NCI-H2107 (cell line): ENCODE results near the gene MLLT3.

Source experiments
- DNase-seq: peaks from one replicate; lab custom pipeline; 2025; lab: John Stamatoyannopoulos, UW

The MLLT3 gene

DNA sequence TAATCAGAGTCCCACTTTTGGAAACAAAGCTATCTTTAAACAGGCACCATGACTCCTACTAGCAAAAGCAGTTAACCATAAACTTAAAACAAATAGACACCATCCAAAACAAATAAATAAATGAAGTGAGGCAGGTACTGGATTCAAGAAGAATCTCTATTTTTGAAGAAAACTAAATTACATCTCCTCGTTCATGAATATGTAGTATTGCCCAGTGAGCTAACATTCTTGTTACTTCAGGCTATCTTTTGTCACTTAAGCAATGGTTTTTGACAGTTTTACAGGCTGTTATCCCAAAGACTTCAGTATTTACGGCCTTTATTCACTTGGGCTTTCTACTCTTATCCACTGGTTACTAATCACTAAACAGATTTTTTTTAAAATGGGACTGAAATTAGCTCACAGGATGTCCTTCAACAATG is 242.5 kb downstream of the MLLT3 start:
- DNase-seq = no peak

DNA sequence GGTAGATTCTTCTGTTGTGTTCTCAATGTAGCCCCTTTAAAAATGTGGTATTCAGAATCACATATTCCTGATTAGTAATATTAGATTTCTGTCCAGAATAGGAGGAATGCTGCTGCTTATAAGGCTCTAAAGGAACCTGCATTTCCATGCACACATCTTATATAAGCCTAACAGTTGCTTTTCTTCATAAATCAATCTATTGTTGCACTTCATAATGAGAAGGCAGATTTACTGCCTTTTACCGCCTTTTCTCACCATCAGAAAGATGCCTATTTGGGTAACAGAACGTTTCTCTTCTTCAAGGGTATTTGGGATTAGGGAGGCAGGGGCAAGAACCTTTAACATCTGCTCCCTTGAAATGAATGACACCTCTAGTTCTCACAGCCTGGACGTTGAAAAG is 243.4 kb downstream of the MLLT3 start:
- no peak for DNase-seq

DNA sequence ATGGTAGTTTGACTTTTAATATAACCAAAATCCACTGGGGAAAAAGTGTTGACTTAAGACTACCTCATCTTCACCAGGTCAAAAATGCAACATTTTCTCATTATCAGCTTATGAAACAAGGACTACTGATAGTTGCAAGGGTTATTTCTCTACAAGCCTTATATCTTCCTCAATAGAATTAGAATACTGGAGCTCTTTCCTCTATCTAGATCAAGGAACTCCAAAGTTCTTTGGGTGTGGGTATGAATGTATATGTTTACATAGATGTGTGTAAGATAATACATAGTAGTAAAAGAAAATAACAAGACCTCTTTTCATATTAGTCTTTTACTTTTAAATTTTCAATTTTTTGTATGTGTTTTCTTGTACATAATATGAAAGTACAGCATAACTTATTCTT is 244.5 kb downstream of the MLLT3 start:
- no peak for DNase-seq

DNA sequence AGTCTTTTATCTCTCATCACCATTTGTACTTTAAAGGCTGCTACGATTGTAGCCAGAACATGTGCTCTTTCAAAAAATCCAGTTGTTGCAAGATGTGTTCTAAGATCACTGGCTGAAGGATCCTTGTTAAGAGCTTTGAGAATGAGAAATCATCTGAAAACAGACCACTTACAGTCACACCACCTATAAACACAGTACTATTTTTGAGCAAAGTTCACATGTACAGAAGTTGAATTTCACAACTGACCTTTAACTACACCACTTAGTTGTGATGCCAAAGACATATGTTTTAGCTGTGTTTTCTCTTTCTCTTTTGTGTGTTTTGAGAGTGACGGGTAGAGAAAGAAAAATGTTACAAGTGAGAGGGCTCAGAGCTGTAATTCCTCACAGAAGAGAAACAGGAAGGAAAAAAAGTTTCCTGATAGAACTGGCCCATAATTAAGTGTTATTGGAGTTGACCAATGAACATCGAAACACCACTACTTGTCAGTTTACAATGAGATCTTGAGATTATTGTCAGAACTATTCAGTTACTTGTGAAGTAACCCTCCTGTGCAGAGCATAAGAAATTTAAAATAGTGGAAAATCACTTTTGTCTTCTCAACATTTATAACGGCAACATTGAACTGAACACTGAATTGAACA is 245.4 kb downstream of the MLLT3 start:
- DNase-seq = no peak

DNA sequence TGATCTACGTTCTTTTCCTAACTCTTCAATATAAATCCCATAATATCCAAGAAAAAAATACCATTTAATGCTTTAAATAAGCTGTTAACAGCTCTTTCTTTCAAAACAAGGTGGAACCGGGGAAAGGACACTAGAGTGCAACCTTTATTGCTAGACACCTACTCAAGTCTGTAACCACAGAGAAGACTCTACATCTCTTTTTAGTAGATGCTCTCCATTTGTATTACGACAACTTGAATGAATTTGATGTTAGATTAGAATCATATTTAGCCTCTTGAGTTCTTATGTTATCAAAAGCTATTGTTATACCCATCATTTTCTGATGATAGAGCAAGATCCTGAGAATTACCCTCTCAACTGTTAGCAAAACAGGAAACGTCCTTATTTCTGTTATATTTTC is 246.3 kb downstream of the MLLT3 start:
- no peak for DNase-seq

DNA sequence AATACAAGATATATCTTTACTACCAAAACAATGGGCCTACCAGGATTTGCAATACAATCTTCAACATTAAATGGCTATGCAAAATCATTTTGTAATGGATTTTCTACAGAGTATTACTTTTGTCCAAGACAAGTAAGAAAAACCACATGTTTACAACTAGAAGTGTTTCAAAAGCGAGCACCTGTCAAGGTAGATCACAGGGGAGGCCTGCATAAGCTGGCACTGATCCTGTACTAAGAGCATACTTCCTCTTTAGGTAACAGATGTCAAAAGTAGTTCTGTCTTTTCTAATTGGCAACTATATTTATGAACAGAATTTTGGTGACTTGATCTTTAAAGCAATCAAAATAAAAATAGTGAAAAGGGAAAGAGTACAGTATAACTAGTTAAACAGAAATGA is 249.0 kb downstream of the MLLT3 start:
- no peak for DNase-seq

DNA sequence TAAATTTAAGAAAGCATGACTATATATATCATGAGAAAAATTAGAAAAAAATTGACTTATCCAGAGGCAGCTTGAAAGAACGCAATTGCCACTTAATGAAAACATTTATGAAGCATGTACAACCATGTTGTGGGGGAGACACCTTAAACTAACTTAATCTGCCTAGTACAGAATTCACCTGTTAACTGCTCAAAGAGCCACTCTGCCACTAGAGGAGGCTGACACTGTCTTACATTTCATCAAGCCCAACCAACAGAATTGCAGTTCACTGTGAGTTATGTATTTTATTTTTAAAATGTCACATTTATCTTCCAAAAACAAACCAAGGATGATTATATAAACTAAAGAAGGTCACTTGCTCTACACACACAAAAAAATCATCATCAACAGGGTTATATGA is 252.9 kb downstream of the MLLT3 start:
- DNase-seq = no peak

DNA sequence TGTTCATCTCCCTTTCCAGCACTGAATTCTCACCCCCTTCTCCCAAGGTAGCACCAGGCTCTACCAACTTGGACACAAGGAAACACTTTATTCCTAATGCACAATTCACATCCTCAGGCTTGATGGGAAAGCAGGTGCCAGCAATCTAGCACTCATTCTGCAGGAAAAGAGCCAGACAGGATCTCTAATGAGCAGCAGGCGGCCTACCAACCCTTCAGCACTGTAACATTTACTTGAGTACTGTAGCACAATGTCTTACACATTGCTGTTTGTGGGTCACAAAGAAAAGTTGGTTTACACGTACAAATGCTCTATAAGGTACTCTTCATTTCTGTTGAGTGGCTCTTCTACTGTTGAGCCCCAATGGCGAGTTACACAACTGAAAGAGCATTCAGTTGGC is 254.4 kb downstream of the MLLT3 start:
- no peak for DNase-seq

DNA sequence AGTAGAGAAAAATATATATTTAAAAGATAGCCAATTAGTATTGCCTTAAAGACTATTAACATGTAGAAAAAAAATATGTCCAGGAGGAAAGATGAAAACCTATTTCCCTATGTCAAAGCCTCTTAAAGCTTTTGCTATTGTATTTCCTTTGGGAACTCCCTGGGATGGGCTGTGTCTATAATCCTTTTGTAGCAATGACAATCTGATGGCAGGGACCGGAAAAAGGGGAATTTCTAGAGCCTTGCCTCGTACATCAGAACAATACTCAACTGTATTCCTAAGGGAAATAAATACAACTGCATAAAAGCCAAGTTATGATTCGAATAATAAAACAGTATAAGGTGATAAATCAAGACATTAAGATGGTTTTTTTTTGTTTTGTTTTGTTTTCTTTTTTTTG is 257.3 kb downstream of the MLLT3 start:
- DNase-seq = no peak

DNA sequence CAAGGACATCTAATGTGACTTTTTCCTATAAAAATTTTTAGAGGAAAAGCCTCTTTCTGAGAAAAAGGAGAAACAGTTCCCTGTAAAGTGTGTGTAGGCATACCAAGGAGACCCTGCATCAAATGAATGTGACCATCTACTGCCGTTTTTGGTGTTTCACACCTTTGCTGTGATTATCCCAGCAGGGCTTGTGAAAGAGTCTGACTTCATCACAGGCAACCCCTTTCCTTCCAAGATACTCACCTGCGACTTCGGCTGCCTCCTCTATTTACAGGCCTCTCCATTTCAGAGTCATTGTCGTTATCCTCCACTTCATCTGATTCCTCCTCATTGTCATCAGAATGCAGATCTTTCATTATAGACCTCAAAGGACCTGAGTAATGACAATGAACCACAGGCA is 259.1 kb downstream of the MLLT3 start:
- DNase-seq = no peak

DNA sequence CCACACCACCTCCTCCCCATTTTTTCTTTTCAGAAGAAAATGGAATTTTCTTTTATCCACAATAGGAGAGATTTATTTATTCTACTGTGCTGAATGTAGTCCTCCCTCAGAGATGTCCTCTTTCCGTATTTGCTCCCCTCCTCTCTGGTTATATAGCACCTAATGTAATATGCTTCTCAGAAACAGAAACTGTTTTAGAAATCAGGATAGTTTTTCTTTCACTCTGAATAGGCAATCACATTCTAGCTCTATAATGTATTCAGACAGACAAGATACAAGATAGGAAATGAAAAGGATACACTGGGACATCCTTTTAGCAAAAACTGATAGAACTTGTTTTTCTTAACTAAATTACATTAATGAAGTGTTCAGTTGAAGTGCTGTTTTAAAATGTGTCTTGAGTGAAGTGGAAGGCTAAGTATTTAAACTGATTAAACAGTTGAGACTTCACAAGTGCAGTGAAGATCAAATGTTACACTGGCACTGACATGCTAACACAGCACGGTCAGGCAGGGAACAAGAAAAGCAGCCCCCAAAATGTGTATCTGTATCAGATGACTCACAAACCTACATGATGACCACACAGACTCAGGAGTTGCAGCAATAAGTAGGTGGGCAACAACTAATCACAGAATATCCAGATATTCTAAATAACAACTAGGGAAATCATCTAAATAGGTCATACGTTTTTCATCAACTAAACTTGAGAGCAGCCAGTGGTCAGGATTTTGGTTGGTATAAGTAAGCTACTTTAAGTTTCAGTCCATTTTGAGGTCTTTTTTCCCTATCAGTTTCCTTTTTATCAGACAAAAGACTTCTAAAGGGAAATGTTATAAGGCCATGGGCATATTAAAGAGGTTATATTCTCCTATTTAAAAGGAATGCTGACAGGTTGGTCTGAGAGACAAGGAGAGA is 260.4 kb downstream of the MLLT3 start:
- no peak for DNase-seq

DNA sequence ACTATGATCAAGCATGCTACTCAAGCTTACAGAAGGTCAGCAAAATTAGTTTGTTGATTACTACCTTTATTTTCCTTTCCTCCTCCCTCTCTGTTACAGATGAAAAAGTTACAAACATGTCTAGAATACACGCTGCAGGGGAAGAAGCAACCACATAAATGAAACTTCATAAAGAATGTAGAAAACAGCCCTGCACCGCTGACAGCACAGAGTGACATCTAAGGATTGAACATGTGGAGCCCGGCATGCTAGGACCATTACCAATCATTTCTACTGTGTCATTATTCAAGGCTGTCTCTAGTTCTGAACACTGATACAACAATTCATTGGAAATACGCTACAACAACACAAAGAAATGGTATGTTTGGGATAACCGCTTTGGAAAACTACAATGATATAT is 261.1 kb downstream of the MLLT3 start:
- no peak for DNase-seq

DNA sequence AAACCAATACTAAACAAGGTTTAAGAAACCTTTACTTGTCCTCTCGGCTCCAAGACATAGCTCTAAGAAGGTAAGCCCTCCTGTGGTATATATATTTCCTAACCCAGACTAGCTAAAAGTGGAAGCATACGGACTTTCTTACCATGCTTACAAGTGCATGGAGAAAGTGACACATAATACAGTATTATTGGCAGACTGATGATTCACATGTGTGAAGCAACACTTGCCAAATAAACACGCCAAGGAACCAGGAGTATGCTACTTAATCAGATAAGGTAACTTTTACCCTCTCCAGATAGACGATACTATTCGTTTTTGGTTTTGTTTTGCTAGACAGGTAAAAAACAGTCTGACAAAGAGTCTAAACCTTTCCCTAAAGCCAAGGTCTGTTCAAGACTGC is 264.1 kb downstream of the MLLT3 start:
- DNase-seq = no peak

DNA sequence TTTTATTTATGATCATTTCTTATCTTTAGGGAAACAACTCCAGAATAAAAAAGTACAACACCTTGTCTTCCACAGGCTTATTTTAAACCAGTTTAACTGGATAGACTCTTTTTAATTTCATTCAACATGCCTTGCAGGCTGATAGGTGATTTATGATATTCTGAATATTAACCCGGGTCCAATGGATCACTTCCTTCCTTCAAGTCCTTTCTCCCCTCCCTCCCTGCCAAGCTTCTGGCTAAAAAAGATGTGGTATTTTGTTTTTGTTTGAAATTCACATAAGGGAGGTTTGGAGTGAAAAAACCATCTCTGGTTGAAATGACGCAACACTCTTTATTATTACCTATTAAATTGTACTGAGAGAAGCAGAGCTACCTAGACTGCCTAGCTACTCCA is 265.3 kb downstream of the MLLT3 start:
- DNase-seq = no peak

DNA sequence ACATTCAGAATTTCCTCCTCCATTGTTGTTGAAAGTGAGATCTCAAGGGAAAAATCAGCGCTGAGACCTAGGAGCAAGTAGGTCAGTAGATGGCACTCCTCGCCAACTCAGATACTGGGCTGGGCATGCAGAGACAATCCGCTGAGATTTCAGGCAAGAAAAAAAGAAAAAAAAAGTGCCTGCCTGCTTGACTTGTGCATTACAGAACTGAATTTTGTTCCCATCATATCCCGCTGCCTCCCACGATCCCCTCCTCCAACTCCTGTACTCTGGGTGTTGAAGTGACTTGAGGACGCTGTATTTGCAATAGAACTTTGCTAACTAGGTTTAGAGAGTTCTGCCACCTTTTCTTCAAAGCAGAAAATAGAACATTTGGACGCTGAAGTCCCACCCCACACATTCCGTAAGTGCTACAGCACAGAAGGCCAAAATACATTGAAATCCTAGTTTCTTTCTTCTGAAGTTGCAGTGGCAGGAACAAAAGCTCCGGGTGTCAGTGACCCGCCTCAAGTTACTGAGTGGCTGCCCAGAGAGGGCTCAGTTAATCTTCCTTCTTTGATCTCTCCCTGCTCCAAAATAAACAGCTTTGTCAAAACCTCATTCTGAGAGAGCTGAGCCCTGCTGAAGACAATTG is 265.8 kb downstream of the MLLT3 start:
- peak; percentile 72 for DNase-seq

DNA sequence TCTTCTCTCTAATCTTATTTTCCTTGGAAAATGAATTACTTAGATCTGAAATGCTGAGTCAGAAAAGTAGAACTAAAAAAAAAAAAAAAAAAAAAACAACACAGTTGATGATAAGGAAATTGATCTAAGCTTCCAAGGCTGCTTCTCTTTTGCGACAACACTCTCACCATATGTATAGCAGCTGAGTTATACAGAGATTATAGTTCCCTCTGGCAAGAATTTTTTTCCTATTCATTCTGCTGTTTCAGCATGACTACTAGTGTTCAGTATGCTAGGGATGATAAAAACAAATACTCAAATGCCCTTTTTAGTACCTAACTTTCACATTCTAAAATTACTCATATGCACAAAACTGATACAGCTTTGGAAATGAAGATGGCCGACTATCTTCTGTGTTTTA is 267.3 kb downstream of the MLLT3 start:
- no peak for DNase-seq

DNA sequence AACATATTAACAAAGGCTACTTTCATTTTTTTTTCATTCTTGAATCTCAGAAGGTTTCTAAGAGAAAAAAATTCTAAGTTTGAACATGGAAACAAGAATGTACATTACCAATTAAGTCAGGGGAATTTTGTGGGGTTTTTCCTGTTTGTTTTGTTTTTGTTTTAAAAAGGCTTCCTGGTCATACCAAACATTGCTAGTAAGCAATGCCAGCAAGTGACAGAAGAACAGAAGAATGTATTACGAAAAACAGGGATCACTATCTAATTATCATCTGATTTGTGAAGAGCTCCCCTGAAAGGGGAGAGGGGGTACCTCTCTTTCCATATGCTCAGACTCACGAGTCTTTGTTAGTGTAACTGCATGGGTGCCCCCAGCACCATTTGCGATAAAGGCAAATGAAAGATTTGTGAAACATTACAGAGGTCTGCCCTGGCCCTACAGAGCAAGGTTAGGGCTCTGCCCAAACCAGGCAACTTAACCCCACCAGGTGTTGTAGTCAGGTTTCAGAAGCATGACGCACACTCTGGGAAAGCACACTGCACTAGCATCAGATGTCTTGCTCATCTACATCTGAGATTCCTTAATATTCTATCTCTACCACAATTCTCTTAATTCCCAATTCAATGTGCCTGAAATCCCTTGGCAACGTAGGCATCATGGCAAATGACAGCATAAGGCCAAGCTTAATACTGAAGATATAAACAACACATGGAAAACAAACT is 268.2 kb downstream of the MLLT3 start:
- DNase-seq = no peak

DNA sequence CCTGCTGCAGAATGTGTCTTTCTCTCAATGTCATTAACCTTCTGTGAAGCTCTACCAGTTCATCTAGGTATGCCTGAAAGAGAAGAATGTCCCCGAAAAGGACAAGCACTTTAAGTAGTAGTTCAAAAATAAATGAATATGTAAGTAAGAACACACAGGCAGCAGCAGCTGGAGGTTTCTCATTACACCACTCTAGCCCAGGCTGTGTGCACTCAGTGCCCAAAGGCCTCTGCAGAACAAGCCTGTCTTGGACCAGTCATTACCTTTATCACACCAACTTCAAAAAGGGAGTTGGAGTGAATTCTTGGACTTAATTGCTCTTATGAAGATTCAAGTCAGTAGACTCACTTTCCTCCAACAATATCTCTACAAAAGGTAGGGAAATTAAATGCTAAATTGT is 268.8 kb downstream of the MLLT3 start:
- DNase-seq = no peak

DNA sequence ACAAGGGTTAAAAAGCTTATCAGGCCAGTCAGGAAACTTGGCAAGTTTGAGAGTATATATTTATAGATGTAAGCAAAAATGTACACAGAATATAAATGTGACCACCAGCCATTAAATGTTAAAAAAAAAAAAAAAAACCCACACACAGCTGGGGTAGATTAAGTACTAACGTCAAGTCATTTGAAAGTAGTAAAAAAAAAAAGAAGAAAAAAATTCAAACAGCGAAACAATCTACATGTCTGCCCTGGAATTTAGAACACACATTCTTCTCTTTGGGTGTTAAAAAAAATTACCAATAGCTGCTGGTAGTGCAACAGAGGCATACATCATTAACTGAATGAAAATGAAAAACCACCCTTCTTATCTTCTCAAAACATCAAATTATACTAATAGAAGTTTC is 269.7 kb downstream of the MLLT3 start:
- DNase-seq = no peak

DNA sequence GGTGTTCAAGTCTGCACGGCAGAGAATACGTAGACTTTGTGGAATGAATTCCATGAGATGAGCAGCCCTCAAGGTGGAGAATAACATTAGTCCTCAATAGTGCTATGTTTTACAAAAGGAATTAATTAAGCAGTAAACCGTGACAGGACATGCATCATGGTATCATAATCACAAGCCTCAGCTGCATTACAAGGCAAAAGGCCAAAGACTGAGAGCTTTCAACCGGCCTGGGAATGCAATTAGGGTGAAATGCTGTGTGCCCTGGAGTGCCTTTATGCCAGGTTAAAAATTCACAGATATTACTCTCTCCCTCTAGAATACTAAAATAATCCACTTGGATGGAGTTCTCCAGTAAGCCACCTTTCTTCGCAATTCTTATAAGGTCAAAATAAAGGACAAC is 270.6 kb downstream of the MLLT3 start:
- DNase-seq = no peak

DNA sequence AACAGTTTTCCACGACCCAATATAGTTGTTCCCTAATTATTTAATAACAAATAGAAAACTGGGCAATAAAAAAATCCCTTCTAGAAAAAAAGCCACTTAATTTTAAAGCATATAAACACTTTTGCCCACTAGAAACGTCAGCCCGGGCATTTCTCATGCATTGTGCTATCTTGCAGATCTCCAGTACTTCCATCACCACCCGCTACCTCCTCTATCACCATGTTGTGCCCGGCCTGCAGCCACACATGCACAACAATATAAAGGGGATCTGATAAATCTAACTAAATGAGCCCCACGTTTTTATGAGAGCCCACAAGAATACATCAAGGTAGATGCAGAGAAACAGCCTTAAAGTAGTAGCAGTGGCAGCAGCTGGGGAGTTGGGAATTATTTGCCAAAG is 272.7 kb downstream of the MLLT3 start:
- DNase-seq = no peak

DNA sequence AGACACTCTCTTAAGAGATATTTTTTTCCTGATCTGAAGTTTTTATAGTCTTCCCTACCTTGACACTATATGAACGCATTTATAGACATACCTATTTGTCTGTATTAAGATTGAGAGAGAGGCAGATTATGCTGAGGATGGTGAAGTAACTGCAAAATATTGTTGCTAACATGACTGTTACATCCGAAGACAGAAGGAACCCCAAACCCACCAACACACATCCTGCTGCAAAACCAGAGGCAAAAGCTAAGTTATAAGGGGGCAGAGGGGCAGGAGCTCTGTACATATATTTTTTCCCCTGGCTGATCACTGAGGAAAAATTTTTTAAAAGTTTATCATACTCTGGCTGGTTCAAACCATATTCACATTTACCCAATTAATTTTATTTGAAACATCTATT is 279.0 kb downstream of the MLLT3 start:
- DNase-seq = no peak

DNA sequence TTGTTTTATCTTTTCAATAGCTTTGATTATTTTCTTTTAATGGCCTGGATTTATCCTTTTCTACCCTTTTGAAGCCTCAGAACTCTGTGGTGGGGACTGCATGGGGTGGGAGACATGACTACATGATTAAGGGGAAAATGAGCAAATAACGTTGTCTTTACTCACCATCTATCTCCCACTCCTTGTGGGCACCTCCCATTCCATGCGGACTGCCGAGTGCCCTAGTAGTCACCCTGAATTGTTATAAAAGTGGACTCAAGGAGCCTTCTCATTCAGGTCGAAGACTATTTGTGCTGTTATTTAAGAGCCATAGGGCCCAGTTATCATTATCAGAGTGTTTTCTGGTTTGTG is 281.8 kb downstream of the MLLT3 start:
- no peak for DNase-seq
